ENCODE data around the gene NUDT14.

Gene NUDT14

DNA sequence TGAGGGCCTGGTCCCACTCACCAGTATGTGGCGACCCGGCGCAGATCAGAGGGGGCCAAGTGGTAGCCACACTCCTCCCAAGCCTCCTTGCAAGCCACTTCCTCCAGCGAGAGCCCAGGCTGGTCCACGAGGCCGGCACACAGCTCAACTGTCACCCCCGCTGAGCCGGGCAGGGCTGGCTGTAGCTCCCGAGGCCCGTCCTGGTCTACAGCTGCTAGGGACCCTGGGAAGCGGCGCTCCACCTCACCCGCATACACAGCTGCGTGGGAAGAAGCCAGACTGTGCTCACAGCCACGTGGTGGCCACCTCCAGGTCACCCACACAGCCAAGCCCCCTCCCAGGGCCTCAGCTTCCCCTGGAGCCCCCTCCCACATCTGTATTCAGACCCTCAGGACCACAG lies 4.6 kb downstream of the NUDT14 start:
- TF ChIP-seq REST (IDR thresholded peaks at IDR 0.05; ENCODE audit: insufficient read depth in 1 of 2, low read depth in 2 of 2, low read length in 2 of 2): no peak
- no peak for TF ChIP-seq TAF1 (IDR thresholded peaks at IDR 0.05; ENCODE audit: borderline replicate concordance, insufficient read depth, low read length)
- TF ChIP-seq POLR2AphosphoS5 (IDR thresholded peaks at IDR 0.05; ENCODE audit: low read depth, low read length): no peak
- no peak for TF ChIP-seq SIN3A (IDR thresholded peaks at IDR 0.05; ENCODE audit: borderline replicate concordance, insufficient read depth, low read length)
- TF ChIP-seq FOXP2 (optimal IDR thresholded peaks at IDR 0.05; ENCODE audit: borderline replicate concordance, extremely low read depth, extremely low read length, insufficient read depth): no peak

GRCh38 chr14:105173901-105174894 lies 6.9 kb downstream of the NUDT14 start:
- TF ChIP-seq FOXP2 (optimal IDR thresholded peaks at IDR 0.05; ENCODE audit: borderline replicate concordance, extremely low read depth, extremely low read length, insufficient read depth) (no peak), SIN3A (IDR thresholded peaks at IDR 0.05; ENCODE audit: borderline replicate concordance, insufficient read depth, low read length) (no peak), REST (IDR thresholded peaks at IDR 0.05; ENCODE audit: insufficient read depth in 1 of 2, low read depth in 2 of 2, low read length in 2 of 2) (no peak), POLR2AphosphoS5 (IDR thresholded peaks at IDR 0.05; ENCODE audit: low read depth, low read length) (no peak), TAF1 (IDR thresholded peaks at IDR 0.05; ENCODE audit: borderline replicate concordance, insufficient read depth, low read length) (no peak)

GRCh38 chr14:105173145-105173544 lies 8.0 kb downstream of the NUDT14 start:
- no peak for TF ChIP-seq TAF1 (IDR thresholded peaks at IDR 0.05; ENCODE audit: borderline replicate concordance, insufficient read depth, low read length)
- TF ChIP-seq REST (IDR thresholded peaks at IDR 0.05; ENCODE audit: insufficient read depth in 1 of 2, low read depth in 2 of 2, low read length in 2 of 2): no peak
- TF ChIP-seq SIN3A (IDR thresholded peaks at IDR 0.05; ENCODE audit: borderline replicate concordance, insufficient read depth, low read length): no peak
- no peak for TF ChIP-seq POLR2AphosphoS5 (IDR thresholded peaks at IDR 0.05; ENCODE audit: low read depth, low read length)
- no peak for TF ChIP-seq FOXP2 (optimal IDR thresholded peaks at IDR 0.05; ENCODE audit: borderline replicate concordance, extremely low read depth, extremely low read length, insufficient read depth)

DNA sequence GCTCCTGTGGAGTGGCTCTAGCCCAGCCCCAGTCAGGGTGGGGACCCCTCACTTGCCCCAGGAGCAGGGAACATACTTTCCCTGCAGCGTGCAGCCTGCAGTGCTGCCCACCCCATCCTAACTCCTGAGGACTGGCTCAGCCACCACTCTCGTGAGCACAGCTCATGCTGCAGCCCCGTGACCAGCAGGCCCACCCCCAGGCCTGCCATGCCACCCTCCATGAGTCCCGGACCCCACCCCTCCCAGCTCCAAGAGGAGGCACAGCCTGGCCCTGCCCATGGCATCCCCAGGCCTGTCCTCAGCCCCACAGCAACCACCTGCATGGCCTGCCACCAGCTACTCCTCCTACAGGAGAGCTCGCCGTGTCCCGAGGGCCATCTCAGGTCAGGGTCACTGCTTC lies 8.6 kb downstream of the NUDT14 start:
- TF ChIP-seq REST (IDR thresholded peaks at IDR 0.05; ENCODE audit: insufficient read depth in 1 of 2, low read depth in 2 of 2, low read length in 2 of 2) (no peak), FOXP2 (optimal IDR thresholded peaks at IDR 0.05; ENCODE audit: borderline replicate concordance, extremely low read depth, extremely low read length, insufficient read depth) (no peak), TAF1 (IDR thresholded peaks at IDR 0.05; ENCODE audit: borderline replicate concordance, insufficient read depth, low read length) (no peak), SIN3A (IDR thresholded peaks at IDR 0.05; ENCODE audit: borderline replicate concordance, insufficient read depth, low read length) (no peak), POLR2AphosphoS5 (IDR thresholded peaks at IDR 0.05; ENCODE audit: low read depth, low read length) (no peak)

Measured in PFSK-1 (cell line).